Activated naive CD4-positive, alpha-beta T cell treated with anti-CD3 and anti-CD28 coated beads for 36 hours (primary cell): ENCODE results near the gene RAB10. TPM values are rescaled to one million over a fixed set of nuclear protein-coding genes. Genes with fewer than 3 reads are reported as not detected.
"Not testable (repeated sequence)": the region's sequence is repeated elsewhere in the genome, so short reads cannot be mapped to it uniquely, and the experiment has no call there.

Experiments used
- CTCF ChIA-PET: fragments of 350-600 bp; sonication (Branson Sonifier 250); formaldehyde crosslinking; loops from one replicate; lab custom pipeline; 2021; ENCODE audit warnings: antibody characterized with exemption; lab: Charles Lee
- DNase-seq: peaks from one replicate; pipeline ENCODE4 v3.0.0-alpha.2; 2020
- H3K27ac Mint-ChIP-seq: one replicate; pipeline ENCODE4 v1.8.0; 2021; ENCODE audit warnings: mild to moderate bottlenecking, mixed read lengths
- H3K27me3 Mint-ChIP-seq: one replicate; pipeline ENCODE4 v1.8.0; 2021; ENCODE audit warnings: low read depth, mixed read lengths
- H3K36me3 Mint-ChIP-seq: one replicate; pipeline ENCODE4 v1.8.0; 2021; ENCODE audit warnings: low read depth, mixed read lengths
- H3K4me1 Mint-ChIP-seq: one replicate; pipeline ENCODE4 v1.8.0; 2021; ENCODE audit warnings: low read depth, mixed read lengths
- H3K4me3 Mint-ChIP-seq: one replicate; pipeline ENCODE4 v1.8.0; 2021; ENCODE audit warnings: mild to moderate bottlenecking, moderate library complexity, mixed read lengths
- H3K9me3 Mint-ChIP-seq: one replicate; pipeline ENCODE4 v1.8.0; 2021; ENCODE audit warnings: mixed read lengths
- intact Hi-C: fragments of 100-400 bp; cut with micrococcal nuclease; formaldehyde crosslinking; loops from one replicate; pipeline ENCODE4 v1.15.1; 2023
- total RNA-seq, 2 experiments: library from RNA; stranded (reverse); gene quantifications; one replicate each; pipeline ENCODE4 v1.2.3, GENCODE V29; 2021

Gene RAB10
- 10 to 100 TPM; 84.2 to 93.0 TPM for total RNA-seq

GRCh38 chr2:26033818-26034636 lies at the start of gene RAB10:
RAB10 (plus strand) TSS chr2:26034084; CDS start chr2:26034609, 525 bp downstream.
- Mint-ChIP-seq H3K9me3 (no peaks in the 10 kb centered on the region), H3K27me3 (no peaks in the 10 kb centered on the region), H3K36me3 (peaks cover 8% of the 10 kb centered on the region), H3K4me1 (peaks cover 29% of the 10 kb centered on the region), H3K4me3 (peak within 1 kb of the TSS; percentile 94), H3K27ac (peak within 1 kb of the TSS; percentile 89)
- CTCF ChIA-PET = interaction anchor here (0.8 to 1.7 kb wide), 4 partner anchors 42 to 83 kb away, joined by 3 to 6 read pairs (median 4); no protein-coding TSS in a partner anchor
- intact Hi-C loops = loop anchor here (1.0 to 10.0 kb wide), 8 partner anchors 10 to 1323 kb away; partner anchors contain the start of genes ADGRF3, ASXL2, CENPA and DTNB
- DNase-seq = peak; percentile 99

DNA sequence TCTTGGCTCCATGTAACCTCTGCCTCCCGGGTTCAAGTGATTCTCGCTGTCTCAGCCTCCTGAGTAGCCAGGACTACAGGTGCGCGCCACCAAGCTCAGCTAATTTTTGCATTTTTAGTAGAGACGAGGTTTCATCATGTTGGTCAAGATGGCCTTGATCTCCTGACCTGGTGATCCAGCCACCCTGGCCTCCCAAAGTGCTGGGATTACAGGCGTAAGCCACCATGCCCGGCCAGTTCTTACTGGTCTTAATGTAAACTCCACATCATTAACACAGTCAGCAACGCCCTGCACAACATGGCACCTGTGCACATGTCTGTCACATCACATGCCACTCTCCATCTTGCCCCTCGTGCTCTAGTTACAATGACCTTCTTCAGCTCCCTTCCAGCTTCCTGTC lies 45.8 kb upstream of the RAB10 start:
- Mint-ChIP-seq H3K4me3 (no peak overlapping the region), H3K9me3 (no peaks in the 10 kb centered on the region), H3K4me1 (peaks cover 6% of the 10 kb centered on the region), H3K27me3 (no peaks in the 10 kb centered on the region), H3K36me3 (no peaks in the 10 kb centered on the region), H3K27ac (no peak overlapping the region)
- intact Hi-C loops = no loop called here
- CTCF ChIA-PET = interaction anchor here (0.6 to 2.9 kb wide), 2 partner anchors 37 to 141 kb away, joined by 3 to 15 read pairs; no protein-coding TSS in a partner anchor
- no peak for DNase-seq

DNA sequence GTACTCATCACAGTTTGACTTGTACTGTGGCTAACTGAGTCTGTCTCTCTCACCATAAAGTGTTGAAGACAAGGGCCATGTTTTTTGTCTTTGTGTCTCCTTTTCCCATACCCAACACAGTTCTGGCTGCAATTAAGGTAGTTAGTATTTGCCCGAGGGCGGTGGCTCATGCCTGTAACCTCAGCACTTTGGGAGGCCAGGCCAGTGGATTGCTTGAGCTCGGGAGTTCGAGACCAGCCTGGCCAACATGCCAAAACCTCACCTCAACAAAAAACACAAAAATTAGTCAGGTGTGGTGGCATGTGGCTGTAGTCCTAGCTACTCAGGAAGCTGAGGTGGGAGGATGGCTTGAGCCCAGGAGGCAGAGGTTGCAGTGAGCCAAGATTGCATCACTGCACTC lies 44.7 kb upstream of the RAB10 start:
- CTCF ChIA-PET = interaction anchor here (0.6 to 2.9 kb wide), 3 partner anchors 38 to 346 kb away, joined by 4 to 15 read pairs (median 5); no protein-coding TSS in a partner anchor
- Mint-ChIP-seq H3K4me1 (peaks cover 6% of the 10 kb centered on the region), H3K9me3 (no peaks in the 10 kb centered on the region), H3K36me3 (no peaks in the 10 kb centered on the region), H3K27me3 (no peaks in the 10 kb centered on the region), H3K4me3 (no peak overlapping the region), H3K27ac (no peak overlapping the region)
- DNase-seq = no peak
- intact Hi-C loops = no loop called here

GRCh38 chr2:25991965-25992364 lies 41.9 kb upstream of the RAB10 start:
- no peak overlapping the region for H3K27ac Mint-ChIP-seq
- CTCF ChIA-PET = interaction anchor here (0.6 to 2.3 kb wide), 24 partner anchors 10 to 384 kb away, joined by 3 to 35 read pairs (median 4); no protein-coding TSS in a partner anchor
- H3K36me3 Mint-ChIP-seq = no peaks in the 10 kb centered on the region
- no peaks in the 10 kb centered on the region for H3K9me3 Mint-ChIP-seq
- no peak for DNase-seq
- no peak overlapping the region for H3K4me3 Mint-ChIP-seq
- intact Hi-C loops = loop anchor here (1.0 to 2.0 kb wide), 6 partner anchors 41 to 477 kb away; no protein-coding TSS in a partner anchor
- H3K27me3 Mint-ChIP-seq = no peaks in the 10 kb centered on the region
- peaks cover 6% of the 10 kb centered on the region for H3K4me1 Mint-ChIP-seq

GRCh38 chr2:25992556-25992955 lies 41.3 kb upstream of the RAB10 start:
- no peaks in the 10 kb centered on the region for H3K27me3 Mint-ChIP-seq
- H3K27ac Mint-ChIP-seq = no peak overlapping the region
- H3K4me1 Mint-ChIP-seq = peaks cover 6% of the 10 kb centered on the region
- intact Hi-C loops = no loop called here
- no peaks in the 10 kb centered on the region for H3K9me3 Mint-ChIP-seq
- no peak for DNase-seq
- no peaks in the 10 kb centered on the region for H3K36me3 Mint-ChIP-seq
- CTCF ChIA-PET = interaction anchor here (1.0 to 1.6 kb wide), 3 partner anchors 28 to 384 kb away, joined by 3 to 6 read pairs (median 4); no protein-coding TSS in a partner anchor
- no peak overlapping the region for H3K4me3 Mint-ChIP-seq

DNA sequence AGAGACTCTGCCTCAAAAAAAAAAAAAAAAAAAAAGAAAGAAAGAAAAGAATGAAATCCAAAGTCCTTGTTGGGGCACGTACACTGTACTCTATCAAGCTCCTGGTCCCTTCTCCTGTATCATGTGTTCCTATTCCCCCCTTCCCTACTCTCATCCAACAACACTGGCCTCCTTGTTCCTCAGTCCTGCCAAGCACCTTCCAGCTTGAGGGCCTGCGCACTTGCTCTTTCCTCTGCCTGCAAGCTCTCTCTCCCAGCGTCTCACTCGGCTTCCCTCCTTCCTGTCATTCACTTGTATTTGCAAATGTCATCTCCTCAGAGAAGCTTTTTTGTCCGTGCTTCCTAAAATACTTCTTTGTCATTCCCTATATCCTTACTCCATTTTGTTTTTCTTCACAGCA lies 40.8 kb upstream of the RAB10 start:
- Mint-ChIP-seq H3K4me1 (peaks cover 6% of the 10 kb centered on the region), H3K27me3 (no peaks in the 10 kb centered on the region), H3K27ac (no peak overlapping the region), H3K36me3 (no peaks in the 10 kb centered on the region), H3K9me3 (no peaks in the 10 kb centered on the region), H3K4me3 (no peak overlapping the region)
- intact Hi-C loops = no loop called here
- CTCF ChIA-PET = interaction anchor here (0.7 to 1.0 kb wide), 3 partner anchors 149 to 508 kb away, joined by 4 to 6 read pairs (median 5); no protein-coding TSS in a partner anchor
- DNase-seq = no peak

DNA sequence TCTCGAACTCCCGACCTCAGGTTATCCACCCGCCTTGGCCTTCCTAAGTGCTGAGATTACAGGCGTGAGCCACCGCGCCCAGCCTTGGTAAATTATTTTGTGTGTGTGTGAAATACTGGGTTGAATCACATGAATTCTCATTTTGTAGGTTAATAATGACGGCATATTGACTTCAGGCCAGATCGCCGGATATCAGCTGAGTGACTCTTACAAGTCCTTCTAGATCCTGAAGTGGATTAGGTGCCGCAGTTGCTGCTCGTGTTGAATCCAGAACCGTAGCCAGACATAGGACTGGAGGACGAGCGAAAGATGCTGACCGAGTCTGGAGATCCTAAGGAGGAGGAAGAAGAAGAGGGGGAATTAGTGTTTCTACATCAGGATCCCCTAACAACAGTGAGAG lies 39.4 kb upstream of the RAB10 start:
- Mint-ChIP-seq H3K27me3 (no peaks in the 10 kb centered on the region), H3K4me1 (peaks cover 6% of the 10 kb centered on the region), H3K27ac (no peak overlapping the region), H3K36me3 (no peaks in the 10 kb centered on the region), H3K4me3 (no peak overlapping the region), H3K9me3 (no peaks in the 10 kb centered on the region)
- intact Hi-C loops = no loop called here
- no peak for DNase-seq
- CTCF ChIA-PET = interaction anchor here (0.7 kb wide), 1 partner anchor 12 kb away, joined by 3 read pairs; no protein-coding TSS in a partner anchor

GRCh38 chr2:25996844-25997243 lies 37.0 kb upstream of the RAB10 start:
- Mint-ChIP-seq H3K27me3 (no peaks in the 10 kb centered on the region), H3K9me3 (no peaks in the 10 kb centered on the region), H3K36me3 (no peaks in the 10 kb centered on the region), H3K4me1 (peaks cover 3% of the 10 kb centered on the region), H3K4me3 (no peak overlapping the region), H3K27ac (no peak overlapping the region)
- no peak for DNase-seq
- intact Hi-C loops = no loop called here
- CTCF ChIA-PET = no interaction called here

GRCh38 chr2:25998816-25999383 lies 35.0 kb upstream of the RAB10 start:
- H3K4me1 Mint-ChIP-seq, CTCF ChIA-PET, intact Hi-C loops, H3K27me3 Mint-ChIP-seq, H3K4me3 Mint-ChIP-seq, H3K36me3 Mint-ChIP-seq, H3K9me3 Mint-ChIP-seq, DNase-seq, H3K27ac Mint-ChIP-seq: not testable (repeated sequence)

- DNase-seq, CTCF ChIA-PET, H3K27me3 Mint-ChIP-seq, H3K4me3 Mint-ChIP-seq, H3K9me3 Mint-ChIP-seq, H3K36me3 Mint-ChIP-seq, H3K4me1 Mint-ChIP-seq, H3K27ac Mint-ChIP-seq, intact Hi-C loops: not testable (repeated sequence)
Observed at GRCh38 chr2:25999406-25999805, 34.5 kb upstream of the RAB10 start.

GRCh38 chr2:26000561-26001082 lies 33.3 kb upstream of the RAB10 start:
- DNase-seq = no peak
- H3K36me3 Mint-ChIP-seq = no peaks in the 10 kb centered on the region
- CTCF ChIA-PET = no interaction called here
- H3K4me3 Mint-ChIP-seq = no peak overlapping the region
- no peak overlapping the region for H3K27ac Mint-ChIP-seq
- peaks cover 2% of the 10 kb centered on the region for H3K4me1 Mint-ChIP-seq
- no peaks in the 10 kb centered on the region for H3K9me3 Mint-ChIP-seq
- intact Hi-C loops = no loop called here
- H3K27me3 Mint-ChIP-seq = no peaks in the 10 kb centered on the region

DNA sequence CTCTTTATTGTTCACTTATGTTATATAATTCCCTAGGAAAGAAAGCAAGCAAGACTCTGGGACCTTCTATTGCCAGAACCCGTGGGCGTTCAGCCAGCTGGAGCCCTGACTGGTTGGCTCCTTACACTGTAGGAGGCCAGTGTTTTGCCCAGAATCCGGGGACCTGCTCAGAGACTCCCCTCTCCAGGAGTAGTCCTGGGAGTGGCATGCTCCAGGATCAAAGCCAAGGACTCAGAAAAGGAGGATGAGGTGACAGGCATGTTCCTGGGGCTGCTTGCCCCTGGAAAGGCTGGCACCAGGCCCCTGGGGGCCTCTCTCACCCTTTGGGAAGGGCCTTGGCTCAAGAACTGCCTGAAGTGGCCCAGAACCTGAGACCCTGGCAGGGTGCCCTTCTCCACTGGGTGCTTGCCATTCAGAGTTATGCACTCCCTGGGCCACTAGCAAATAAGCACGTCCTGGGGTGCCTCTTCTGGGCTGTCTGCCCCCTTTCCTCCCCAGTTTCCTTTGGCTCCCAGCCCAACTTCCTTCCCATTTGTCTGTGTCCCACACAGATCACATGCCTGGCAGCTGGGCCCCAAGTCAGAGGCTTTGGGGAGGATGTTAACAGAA lies 32.0 kb upstream of the RAB10 start:
- Mint-ChIP-seq H3K27me3 (no peaks in the 10 kb centered on the region), H3K27ac (no peak overlapping the region), H3K36me3 (no peaks in the 10 kb centered on the region), H3K4me1 (peaks cover 2% of the 10 kb centered on the region), H3K4me3 (no peak overlapping the region), H3K9me3 (no peaks in the 10 kb centered on the region)
- intact Hi-C loops = no loop called here
- no peak for DNase-seq
- CTCF ChIA-PET = no interaction called here
